WERI-Rb-1 (cell line): ENCODE results near the gene PSMD1.

Experiments used
- DNase-seq: peaks from one replicate; pipeline ENCODE4 v3.0.0-alpha.2; 2020
- H3K27ac ChIP-seq: fragments of 250-450 bp; sonication (Bioruptor Pico); 2 replicates; pipeline ENCODE4 v1.5.1; 2020; ENCODE audit warnings: mild to moderate bottlenecking, moderate library complexity
- H3K27me3 ChIP-seq: fragments of 250-450 bp; sonication (Bioruptor Pico); 2 replicates; pipeline ENCODE4 v1.5.1; 2021; ENCODE audit warnings: mild to moderate bottlenecking, low read depth, moderate library complexity; ENCODE audit not compliant: insufficient read depth, severe bottlenecking
- H3K36me3 ChIP-seq: fragments of 250-450 bp; sonication (Bioruptor Pico); 2 replicates; pipeline ENCODE4 v1.5.1; 2020; ENCODE audit warnings: mild to moderate bottlenecking, moderate library complexity
- H3K4me3 ChIP-seq: 2 replicates; pipeline ENCODE4 v1.5.1; 2011; ENCODE audit warnings: low read depth, mild to moderate bottlenecking, control low read depth, low read length
- H3K9me3 ChIP-seq: fragments of 250-450 bp; sonication (Bioruptor Pico); 2 replicates; pipeline ENCODE4 v1.5.1; 2021; ENCODE audit warnings: mild to moderate bottlenecking, moderate library complexity; ENCODE audit not compliant: severe bottlenecking
- CTCF ChIP-seq: IDR thresholded peaks from 2 replicates; pipeline ENCODE4 v1.5.1; 2011; ENCODE audit warnings: low read depth, mild to moderate bottlenecking, control low read depth, inconsistent platforms, low read length

PSMD1 gene

GRCh38 chr2:231049286-231050017, 7.2 kb upstream of the PSMD1 start:
- Histone ChIP-seq H3K27ac (no peak overlapping the region), H3K9me3 (peaks cover 2% of the 10 kb centered on the region), H3K36me3 (no peaks in the 10 kb centered on the region), H3K27me3 (no peaks in the 10 kb centered on the region), H3K4me3 (no peak overlapping the region)
- TF ChIP-seq CTCF, result no peak
- no peak for DNase-seq

GRCh38 chr2:231050018-231050901, 6.4 kb upstream of the PSMD1 start:
- no peak for TF ChIP-seq CTCF
- no peak overlapping the region for H3K27ac ChIP-seq
- no peak overlapping the region for H3K4me3 ChIP-seq
- H3K9me3 ChIP-seq, result peaks cover 2% of the 10 kb centered on the region
- no peak for DNase-seq
- H3K27me3 ChIP-seq, result no peaks in the 10 kb centered on the region
- H3K36me3 ChIP-seq, result no peaks in the 10 kb centered on the region

GRCh38 chr2:231051116-231051515, 5.6 kb upstream of the PSMD1 start:
- Histone ChIP-seq H3K36me3 (no peaks in the 10 kb centered on the region), H3K9me3 (peaks cover 2% of the 10 kb centered on the region), H3K27me3 (no peaks in the 10 kb centered on the region), H3K27ac (no peak overlapping the region), H3K4me3 (no peak overlapping the region)
- DNase-seq, result no peak
- no peak for TF ChIP-seq CTCF

DNA sequence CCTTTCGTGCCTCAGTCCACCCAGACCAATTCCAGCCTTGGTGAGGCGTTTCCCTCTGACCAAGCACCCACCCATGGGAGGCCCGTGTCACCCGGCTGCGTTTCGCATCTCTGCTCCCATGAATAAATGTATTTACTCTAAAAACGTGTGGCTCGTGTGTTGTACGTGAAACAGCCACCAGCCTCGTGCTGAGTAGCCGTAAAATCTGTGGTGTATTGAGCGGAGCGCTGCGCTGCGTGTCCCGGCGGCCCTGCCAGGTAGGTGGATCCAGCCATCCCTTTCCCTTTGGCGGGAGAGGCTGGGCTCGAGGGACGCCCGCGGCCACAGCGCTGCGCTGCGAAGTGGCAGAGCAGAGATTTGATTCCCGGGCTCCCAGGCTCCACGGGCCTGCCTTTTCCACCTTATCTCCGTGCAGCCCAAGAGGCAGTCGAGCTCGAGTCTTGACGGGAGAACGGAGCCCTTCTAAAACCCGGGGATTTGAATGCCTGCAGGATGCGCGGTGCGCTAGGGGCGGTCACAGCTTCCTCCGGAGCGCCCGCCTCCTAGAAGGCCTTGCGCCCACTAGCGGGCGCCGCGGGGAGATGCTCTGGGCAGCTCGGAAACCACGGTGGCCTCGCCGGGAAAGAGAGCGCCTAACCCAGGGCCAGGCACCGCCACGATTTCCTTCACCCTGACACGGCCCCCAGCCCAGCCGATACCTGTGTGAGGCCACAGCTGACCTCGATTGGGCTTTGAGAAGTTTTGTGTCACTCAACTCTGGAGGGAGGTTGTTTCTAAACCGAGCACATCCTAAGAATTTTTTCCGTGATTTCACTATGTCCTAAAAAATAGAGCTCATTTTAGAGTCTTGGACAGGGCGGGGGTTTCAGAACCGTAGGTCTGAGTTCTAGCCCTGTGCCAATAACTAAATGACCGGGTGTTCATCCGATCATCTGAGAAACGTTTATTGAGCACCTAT, 3.9 kb upstream of the PSMD1 start:
- Histone ChIP-seq H3K36me3 (peaks cover 6% of the 10 kb centered on the region), H3K4me3 (peak overlapping the region; percentile 42), H3K27ac (no peak overlapping the region; the same call in 1 of the 2 replicates), H3K9me3 (peaks cover 2% of the 10 kb centered on the region), H3K27me3 (no peaks in the 10 kb centered on the region)
- DNase-seq, result peak; percentile 83
- TF ChIP-seq CTCF, result peak; percentile 73

GRCh38 chr2:231053846-231054245, 2.8 kb upstream of the PSMD1 start:
- DNase-seq, result no peak
- Histone ChIP-seq H3K4me3 (no peak overlapping the region), H3K36me3 (peaks cover 10% of the 10 kb centered on the region), H3K27ac (no peak overlapping the region), H3K27me3 (no peaks in the 10 kb centered on the region), H3K9me3 (peaks cover 2% of the 10 kb centered on the region)
- TF ChIP-seq CTCF, result no peak
